Neural cell (in vitro differentiated cells): ENCODE results near the gene ABCA13. TPM values are rescaled to one million over a fixed set of nuclear protein-coding genes. Genes with fewer than 3 reads are reported as not detected.

Experiments
- H2AFZ ChIP-seq: fragments of 200-600, 300-800 bp; sonication (generic), shearing (Covaris generic); 2 replicates; pipeline ENCODE4 v1.6.0; 2014; ENCODE audit warnings: low read depth, mild to moderate bottlenecking, antibody characterized with exemption, low read length, moderate library complexity
- H3F3A ChIP-seq: fragments of 200-600 bp; shearing (Covaris generic); 2 replicates; pipeline ENCODE4 v1.6.1; 2016; ENCODE audit warnings: mild to moderate bottlenecking, moderate library complexity, mixed read lengths, antibody characterized with exemption, low read length; ENCODE audit not compliant: insufficient read depth, poor library complexity, severe bottlenecking
- H3K27ac ChIP-seq: fragments of 200-600, 300-800 bp; sonication (generic), shearing (Covaris generic); 2 replicates; pipeline ENCODE4 v1.5.1; 2014; ENCODE audit warnings: mild to moderate bottlenecking, low read length, moderate library complexity
- H3K27me3 ChIP-seq: fragments of 300-800, 200-600 bp; sonication (generic), shearing (Covaris generic); 2 replicates; pipeline ENCODE4 v1.6.0; 2014; ENCODE audit warnings: mild to moderate bottlenecking, low read depth, low read length, moderate library complexity; ENCODE audit not compliant: insufficient read depth
- H3K36me3 ChIP-seq: fragments of 300-800, 200-600 bp; sonication (generic), shearing (Covaris generic); 2 replicates; pipeline ENCODE4 v1.5.1; 2014; ENCODE audit warnings: mild to moderate bottlenecking, antibody characterized with exemption, low read length, moderate library complexity; ENCODE audit not compliant: insufficient read depth
- H3K4me2 ChIP-seq: fragments of 300-800, 200-600 bp; sonication (generic), shearing (Covaris generic); 2 replicates; pipeline ENCODE4 v1.6.0; 2014; ENCODE audit warnings: mild to moderate bottlenecking, low read length
- H3K4me3 ChIP-seq: fragments of 300-800, 200-600 bp; sonication (generic), shearing (Covaris generic); 2 replicates; pipeline ENCODE4 v1.5.1; 2014; ENCODE audit warnings: mild to moderate bottlenecking, low read length, moderate library complexity
- H3K79me2 ChIP-seq: fragments of 200-600 bp; shearing (Covaris generic); replicated peaks from 2 replicates; pipeline ENCODE4 v1.6.0; 2014; ENCODE audit warnings: mild to moderate bottlenecking, low read length, moderate library complexity; ENCODE audit not compliant: insufficient read depth
- H3K9ac ChIP-seq: fragments of 300-800, 200-600 bp; sonication (generic), shearing (Covaris generic); 2 replicates; pipeline ENCODE4 v1.6.1; 2016; ENCODE audit warnings: mild to moderate bottlenecking, low read length, mixed read lengths
- H3K9me2 ChIP-seq: fragments of 200-600 bp; shearing (Covaris generic); 2 replicates; pipeline ENCODE4 v1.6.1; 2016; ENCODE audit warnings: mild to moderate bottlenecking, low read length, mixed read lengths; ENCODE audit not compliant: insufficient read depth
- H3K9me3 ChIP-seq: fragments of 200-600, 300-800 bp; sonication (generic), shearing (Covaris generic); 2 replicates; pipeline ENCODE4 v1.6.1; 2016; ENCODE audit warnings: mild to moderate bottlenecking, mixed run types, low read length, moderate library complexity, mixed read lengths
- H4K20me1 ChIP-seq: fragments of 200-600 bp; shearing (Covaris generic); 2 replicates; pipeline ENCODE4 v1.6.1; 2016; ENCODE audit warnings: mild to moderate bottlenecking, mixed run types; ENCODE audit not compliant: insufficient read depth
- EP300 ChIP-seq: fragments of 450-650 bp; conservative IDR thresholded peaks from 2 replicates; pipeline ENCODE4 v1.6.1; 2014; ENCODE audit warnings: antibody characterized with exemption, mild to moderate bottlenecking, moderate library complexity; ENCODE audit not compliant: poor library complexity, severe bottlenecking
- EZH2 ChIP-seq: fragments of 200-600, 300-800 bp; shearing (Covaris generic), sonication (generic); IDR thresholded peaks from 2 replicates; pipeline ENCODE4 v1.6.1; 2014; ENCODE audit warnings: antibody characterized with exemption, low read length, borderline replicate concordance, mild to moderate bottlenecking; ENCODE audit not compliant: insufficient read depth, poor library complexity, severe bottlenecking
- MXI1 ChIP-seq: fragments of 450-650 bp; conservative IDR thresholded peaks from 2 replicates; pipeline ENCODE4 v1.6.1; 2014; ENCODE audit warnings: antibody characterized with exemption, mild to moderate bottlenecking; ENCODE audit not compliant: poor library complexity, severe bottlenecking
- POLR2AphosphoS5 ChIP-seq: IDR thresholded peaks from 2 replicates; pipeline ENCODE4 v1.6.1; 2012
- RAD21 ChIP-seq: fragments of 450-650 bp; conservative IDR thresholded peaks from 2 replicates; pipeline ENCODE4 v1.6.1; 2014; ENCODE audit warnings: antibody characterized with exemption, mild to moderate bottlenecking, moderate library complexity
- SMC3 ChIP-seq: fragments of 450-650 bp; conservative IDR thresholded peaks from 2 replicates; pipeline ENCODE4 v1.6.1; 2014; ENCODE audit warnings: antibody characterized with exemption, mild to moderate bottlenecking, moderate library complexity; ENCODE audit not compliant: poor library complexity
- TAF1 ChIP-seq: IDR thresholded peaks from 2 replicates; pipeline ENCODE4 v1.6.1; 2012; ENCODE audit warnings: low read depth
- polyA plus RNA-seq: library from polyadenylated mRNA; depleted of rRNA; stranded (reverse); fragments of >200 nt; gene quantifications from 2 replicates; pipeline ENCODE4 v1.2.3, GENCODE V29; 2014
- TF ChIP-seq, protein P1 (sequence below): IDR thresholded peaks from 2 replicates; pipeline ENCODE4 v1.6.1; 2012; ENCODE audit warnings: borderline replicate concordance
- TF ChIP-seq, protein P2 (sequence below): fragments of 450-650 bp; IDR thresholded peaks from 2 replicates; pipeline ENCODE4 v1.5.1; 2014; ENCODE audit warnings: antibody characterized with exemption, mild to moderate bottlenecking, moderate library complexity; ENCODE audit not compliant: poor library complexity, severe bottlenecking

ABCA13 gene
- polyA plus RNA-seq, 1 donor from 2014 or later: 0.20 TPM

DNA sequence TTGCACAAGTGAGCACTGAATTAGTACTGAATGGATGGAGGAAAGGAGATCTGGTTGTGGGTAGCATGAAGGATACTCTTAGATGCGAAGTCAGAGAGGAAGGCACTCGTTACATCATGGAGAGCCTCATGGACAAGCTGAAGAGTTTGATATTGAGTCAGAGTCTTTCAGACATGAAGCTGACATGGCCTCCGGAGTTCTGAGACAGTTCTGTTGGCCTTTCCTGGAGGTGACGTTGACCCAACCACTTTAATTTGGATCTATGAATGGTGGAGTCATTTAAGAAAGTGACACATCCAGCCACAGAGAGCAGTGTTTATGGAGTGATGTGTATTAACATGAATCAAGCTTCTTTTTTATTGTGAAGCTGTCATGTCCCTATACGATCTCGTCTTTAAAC lies 466.8 kb downstream of the ABCA13 start:
- no peak overlapping the region for H3K4me2 ChIP-seq
- no peaks in the 10 kb centered on the region for H3K36me3 ChIP-seq
- H3K9ac ChIP-seq: no peak overlapping the region
- no peaks in the 10 kb centered on the region for H3K27me3 ChIP-seq
- H3K4me3 ChIP-seq: no peak overlapping the region
- no peaks in the 10 kb centered on the region for H3K9me2 ChIP-seq
- H4K20me1 ChIP-seq: no peaks in the 10 kb centered on the region
- H3K9me3 ChIP-seq: no peaks in the 10 kb centered on the region
- TF ChIP-seq RAD21: no peak
- no peak for TF ChIP-seq TAF1
- TF ChIP-seq, protein P1, sequence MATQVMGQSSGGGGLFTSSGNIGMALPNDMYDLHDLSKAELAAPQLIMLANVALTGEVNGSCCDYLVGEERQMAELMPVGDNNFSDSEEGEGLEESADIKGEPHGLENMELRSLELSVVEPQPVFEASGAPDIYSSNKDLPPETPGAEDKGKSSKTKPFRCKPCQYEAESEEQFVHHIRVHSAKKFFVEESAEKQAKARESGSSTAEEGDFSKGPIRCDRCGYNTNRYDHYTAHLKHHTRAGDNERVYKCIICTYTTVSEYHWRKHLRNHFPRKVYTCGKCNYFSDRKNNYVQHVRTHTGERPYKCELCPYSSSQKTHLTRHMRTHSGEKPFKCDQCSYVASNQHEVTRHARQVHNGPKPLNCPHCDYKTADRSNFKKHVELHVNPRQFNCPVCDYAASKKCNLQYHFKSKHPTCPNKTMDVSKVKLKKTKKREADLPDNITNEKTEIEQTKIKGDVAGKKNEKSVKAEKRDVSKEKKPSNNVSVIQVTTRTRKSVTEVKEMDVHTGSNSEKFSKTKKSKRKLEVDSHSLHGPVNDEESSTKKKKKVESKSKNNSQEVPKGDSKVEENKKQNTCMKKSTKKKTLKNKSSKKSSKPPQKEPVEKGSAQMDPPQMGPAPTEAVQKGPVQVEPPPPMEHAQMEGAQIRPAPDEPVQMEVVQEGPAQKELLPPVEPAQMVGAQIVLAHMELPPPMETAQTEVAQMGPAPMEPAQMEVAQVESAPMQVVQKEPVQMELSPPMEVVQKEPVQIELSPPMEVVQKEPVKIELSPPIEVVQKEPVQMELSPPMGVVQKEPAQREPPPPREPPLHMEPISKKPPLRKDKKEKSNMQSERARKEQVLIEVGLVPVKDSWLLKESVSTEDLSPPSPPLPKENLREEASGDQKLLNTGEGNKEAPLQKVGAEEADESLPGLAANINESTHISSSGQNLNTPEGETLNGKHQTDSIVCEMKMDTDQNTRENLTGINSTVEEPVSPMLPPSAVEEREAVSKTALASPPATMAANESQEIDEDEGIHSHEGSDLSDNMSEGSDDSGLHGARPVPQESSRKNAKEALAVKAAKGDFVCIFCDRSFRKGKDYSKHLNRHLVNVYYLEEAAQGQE: no peak
- TF ChIP-seq, protein P2, sequence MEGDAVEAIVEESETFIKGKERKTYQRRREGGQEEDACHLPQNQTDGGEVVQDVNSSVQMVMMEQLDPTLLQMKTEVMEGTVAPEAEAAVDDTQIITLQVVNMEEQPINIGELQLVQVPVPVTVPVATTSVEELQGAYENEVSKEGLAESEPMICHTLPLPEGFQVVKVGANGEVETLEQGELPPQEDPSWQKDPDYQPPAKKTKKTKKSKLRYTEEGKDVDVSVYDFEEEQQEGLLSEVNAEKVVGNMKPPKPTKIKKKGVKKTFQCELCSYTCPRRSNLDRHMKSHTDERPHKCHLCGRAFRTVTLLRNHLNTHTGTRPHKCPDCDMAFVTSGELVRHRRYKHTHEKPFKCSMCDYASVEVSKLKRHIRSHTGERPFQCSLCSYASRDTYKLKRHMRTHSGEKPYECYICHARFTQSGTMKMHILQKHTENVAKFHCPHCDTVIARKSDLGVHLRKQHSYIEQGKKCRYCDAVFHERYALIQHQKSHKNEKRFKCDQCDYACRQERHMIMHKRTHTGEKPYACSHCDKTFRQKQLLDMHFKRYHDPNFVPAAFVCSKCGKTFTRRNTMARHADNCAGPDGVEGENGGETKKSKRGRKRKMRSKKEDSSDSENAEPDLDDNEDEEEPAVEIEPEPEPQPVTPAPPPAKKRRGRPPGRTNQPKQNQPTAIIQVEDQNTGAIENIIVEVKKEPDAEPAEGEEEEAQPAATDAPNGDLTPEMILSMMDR: no peak
- TF ChIP-seq SMC3: no peak
- no peak for TF ChIP-seq POLR2AphosphoS5
- no peak for TF ChIP-seq EP300
- no peak overlapping the region for H2AFZ ChIP-seq
- no peaks in the 10 kb centered on the region for H3F3A ChIP-seq
- H3K79me2 ChIP-seq: no peaks in the 10 kb centered on the region
- H3K27ac ChIP-seq: no peak overlapping the region

DNA sequence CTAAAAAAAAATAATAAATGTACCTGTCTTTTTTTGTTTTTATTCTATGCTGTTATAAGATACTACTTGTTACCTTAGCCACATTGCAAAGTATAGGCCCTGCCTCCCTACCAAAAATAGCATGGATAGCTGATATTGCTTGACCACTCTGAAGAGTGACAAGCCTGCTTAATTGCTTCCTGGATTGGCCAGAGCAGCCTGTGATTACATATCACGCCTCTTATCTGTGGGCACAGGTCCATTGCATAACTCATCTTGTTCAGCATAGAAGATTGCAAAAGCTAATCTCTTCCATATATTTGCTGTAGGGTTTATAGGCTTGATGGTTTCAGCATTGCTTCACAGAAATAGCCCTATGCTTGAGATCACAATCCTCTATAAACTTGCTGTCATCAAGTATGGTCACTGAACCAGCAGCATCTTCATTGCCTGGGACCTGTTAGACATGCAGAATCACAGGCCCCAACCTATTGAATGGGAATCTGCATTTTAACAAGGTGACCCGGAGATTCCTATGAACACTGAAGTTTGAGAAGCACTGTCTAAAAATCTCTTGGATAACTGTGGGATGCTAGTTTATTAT lies 472.3 kb downstream of the ABCA13 start:
- no peaks in the 10 kb centered on the region for H4K20me1 ChIP-seq
- H3K27me3 ChIP-seq: no peaks in the 10 kb centered on the region
- no peak overlapping the region for H2AFZ ChIP-seq
- H3K36me3 ChIP-seq: no peaks in the 10 kb centered on the region
- no peak overlapping the region for H3K4me2 ChIP-seq
- H3K4me3 ChIP-seq: no peak overlapping the region
- H3K9me3 ChIP-seq: no peaks in the 10 kb centered on the region
- no peaks in the 10 kb centered on the region for H3F3A ChIP-seq
- H3K9me2 ChIP-seq: no peaks in the 10 kb centered on the region
- H3K27ac ChIP-seq: no peak overlapping the region
- no peak overlapping the region for H3K9ac ChIP-seq
- TF ChIP-seq RAD21: no peak
- TF ChIP-seq, protein P1: no peak
- TF ChIP-seq, protein P2: no peak
- TF ChIP-seq TAF1: no peak
- TF ChIP-seq POLR2AphosphoS5: no peak
- TF ChIP-seq MXI1: no peak
- no peak for TF ChIP-seq EZH2
- TF ChIP-seq SMC3: no peak
- no peak for TF ChIP-seq EP300
- no peaks in the 10 kb centered on the region for H3K79me2 ChIP-seq
